ENCODE results near the gene LILRB3.
"Not testable (repeated sequence)": the region's sequence is repeated elsewhere in the genome, so short reads cannot be mapped to it uniquely, and the experiment has no call there.

Gene LILRB3

DNA sequence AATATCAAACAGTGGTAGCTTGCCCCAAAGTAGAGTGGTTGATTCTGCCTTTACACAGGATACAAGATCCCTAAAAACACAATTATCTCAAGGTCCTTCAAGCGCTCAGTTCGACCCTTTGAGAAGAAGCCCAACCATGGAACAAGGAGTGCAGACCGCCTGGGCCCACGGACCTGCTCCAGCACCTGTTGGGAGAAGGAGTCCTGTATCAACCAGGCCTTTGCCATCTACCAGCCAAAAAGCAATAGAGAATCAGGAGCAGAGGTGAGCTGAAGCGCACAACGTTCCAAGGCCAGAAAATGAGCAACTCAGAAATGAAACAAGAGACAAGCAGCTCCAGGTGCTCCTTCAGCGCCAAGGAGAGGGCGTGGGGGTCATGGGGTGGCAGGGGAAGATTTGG lies 6.3 kb upstream of the LILRB3 start:
- Histone ChIP-seq H3K9ac (ENCODE audit: low read depth, low read length) (no peak overlapping the region), H3K4me1 (ENCODE audit: insufficient read depth, low read length) (peaks cover 6% of the 10 kb centered on the region), H3K9me3 (ENCODE audit: control insufficient read depth, insufficient read depth, low read length) (0 out of 2 replicates have a peak, but pooled peaks cover 5% of the 10 kb centered on the region), H3K36me3 (ENCODE audit: insufficient read depth, low read length) (no peaks in the 10 kb centered on the region)

DNA sequence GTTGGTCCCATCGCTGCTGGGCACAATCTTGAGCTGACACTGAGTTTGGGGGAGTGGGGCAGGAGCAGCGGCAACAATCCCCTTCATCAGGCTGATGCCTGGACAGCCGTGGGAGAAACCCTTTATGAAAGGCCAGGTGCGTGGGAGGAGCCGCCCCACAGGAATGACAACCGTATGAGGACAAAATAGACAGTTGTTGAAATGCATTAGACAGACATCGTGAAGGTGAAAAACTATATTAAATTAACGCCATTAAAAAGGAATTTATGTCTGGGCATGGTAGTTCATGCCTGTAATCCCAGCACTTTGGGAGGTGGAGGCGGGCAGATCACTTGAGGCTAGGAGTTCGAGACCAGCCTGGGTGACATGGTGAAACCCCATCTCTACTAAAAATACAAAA lies 1.8 kb upstream of the LILRB3 start:
- H3K9me3 ChIP-seq (ENCODE audit: control insufficient read depth, insufficient read depth, low read length); H3K4me1 ChIP-seq (ENCODE audit: insufficient read depth, low read length); H3K36me3 ChIP-seq (ENCODE audit: insufficient read depth, low read length); H3K9ac ChIP-seq (ENCODE audit: low read depth, low read length): not testable (repeated sequence)

DNA sequence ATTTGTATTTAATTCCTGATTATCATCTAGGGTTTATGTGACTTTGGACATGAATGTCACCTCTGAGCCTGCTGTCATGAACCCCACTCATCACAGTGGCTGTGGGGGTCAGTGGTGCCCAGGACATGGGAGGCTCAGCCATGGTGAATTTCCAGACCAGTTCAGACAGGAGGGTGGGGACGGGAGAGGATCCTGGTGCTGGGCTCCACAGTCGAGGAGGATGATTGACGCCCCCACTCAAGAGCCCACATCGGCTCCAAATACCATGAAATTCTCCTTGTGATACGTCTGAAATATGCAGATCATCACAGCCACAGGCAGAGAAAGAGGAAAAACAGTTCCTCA lies 1.1 kb upstream of the LILRB3 start:
- not testable (repeated sequence) for H3K9ac ChIP-seq (ENCODE audit: low read depth, low read length); H3K4me1 ChIP-seq (ENCODE audit: insufficient read depth, low read length); H3K9me3 ChIP-seq (ENCODE audit: control insufficient read depth, insufficient read depth, low read length); H3K36me3 ChIP-seq (ENCODE audit: insufficient read depth, low read length)

- H3K9ac ChIP-seq (ENCODE audit: low read depth, low read length); H3K4me1 ChIP-seq (ENCODE audit: insufficient read depth, low read length); H3K9me3 ChIP-seq (ENCODE audit: control insufficient read depth, insufficient read depth, low read length); H3K36me3 ChIP-seq (ENCODE audit: insufficient read depth, low read length): not testable (repeated sequence)
Observed at GRCh38 chr19:54223277-54223936, 600 bp upstream of the LILRB3 start.

GRCh38 chr19:54221947-54222346 lies 860 bp downstream of the LILRB3 start:
- not testable (repeated sequence) for H3K9me3 ChIP-seq (ENCODE audit: control insufficient read depth, insufficient read depth, low read length); H3K4me1 ChIP-seq (ENCODE audit: insufficient read depth, low read length); H3K36me3 ChIP-seq (ENCODE audit: insufficient read depth, low read length); H3K9ac ChIP-seq (ENCODE audit: low read depth, low read length)

DNA sequence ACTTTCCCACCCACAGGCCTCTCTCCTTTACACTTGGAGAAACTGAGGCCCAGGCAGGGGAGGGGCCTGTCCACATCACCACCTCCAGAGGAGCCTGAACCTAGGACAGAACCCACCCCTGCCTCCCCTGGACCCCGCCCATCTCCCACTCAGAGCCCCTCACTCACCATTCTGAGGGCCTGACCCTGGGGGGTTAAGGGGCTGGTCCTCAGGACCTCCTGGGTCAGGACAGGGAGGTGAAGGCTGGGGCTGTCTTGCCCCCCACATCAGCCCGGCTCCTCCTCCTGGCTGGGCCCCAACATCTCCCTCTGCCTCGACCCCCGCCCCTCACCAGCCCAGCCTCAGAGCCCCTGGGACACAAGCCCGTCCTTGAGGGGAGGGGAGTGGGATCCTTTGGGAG lies 3.1 kb downstream of the LILRB3 start:
- H3K4me1 ChIP-seq (ENCODE audit: insufficient read depth, low read length); H3K9me3 ChIP-seq (ENCODE audit: control insufficient read depth, insufficient read depth, low read length); H3K36me3 ChIP-seq (ENCODE audit: insufficient read depth, low read length); H3K9ac ChIP-seq (ENCODE audit: low read depth, low read length): not testable (repeated sequence)

DNA sequence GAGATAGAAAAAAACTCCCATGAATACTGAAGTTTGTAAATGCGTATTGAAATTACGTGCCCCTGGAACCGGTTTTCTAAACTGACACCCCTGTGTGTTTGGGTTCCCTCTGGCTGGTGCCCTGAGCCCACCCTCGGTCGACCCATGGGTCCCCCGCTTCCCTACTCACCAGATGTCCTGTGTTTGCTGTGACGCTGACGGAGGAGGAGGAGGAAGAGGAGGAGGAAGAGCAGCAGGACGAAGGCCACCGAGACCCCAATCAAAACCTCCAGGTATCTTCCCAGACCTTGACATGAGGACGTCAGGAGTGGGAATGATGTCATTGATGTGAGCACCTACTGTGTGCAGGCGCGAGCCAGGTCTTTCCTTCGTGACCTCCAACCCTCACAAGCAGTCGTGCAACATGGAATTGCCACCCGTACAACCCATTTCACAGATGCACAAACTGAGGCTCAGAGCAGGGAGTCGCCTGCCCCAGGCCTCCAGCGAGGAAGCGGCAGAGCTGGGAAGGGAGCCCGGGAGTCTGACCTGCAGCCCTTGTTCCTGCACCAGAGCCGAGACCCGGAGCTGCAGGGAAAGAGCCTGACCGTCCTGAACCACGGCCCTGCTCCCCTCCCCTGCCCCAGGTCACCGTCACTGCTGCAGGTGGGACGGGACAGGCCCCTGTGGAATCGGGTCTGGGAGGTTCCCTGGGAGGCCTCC lies 3.7 kb downstream of the LILRB3 start:
- no peaks in the 10 kb centered on the region for H3K36me3 ChIP-seq (ENCODE audit: insufficient read depth, low read length)
- no peaks in the 10 kb centered on the region for H3K9me3 ChIP-seq (ENCODE audit: control insufficient read depth, insufficient read depth, low read length)
- H3K9ac ChIP-seq (ENCODE audit: low read depth, low read length) = no peak overlapping the region
- H3K4me1 ChIP-seq (ENCODE audit: insufficient read depth, low read length) = no peaks in the 10 kb centered on the region; the same call in 1 of the 2 replicates

GRCh38 chr19:54218259-54218658 lies 4.5 kb downstream of the LILRB3 start:
- Histone ChIP-seq H3K36me3 (ENCODE audit: insufficient read depth, low read length) (no peaks in the 10 kb centered on the region), H3K9me3 (ENCODE audit: control insufficient read depth, insufficient read depth, low read length) (no peaks in the 10 kb centered on the region)

DNA sequence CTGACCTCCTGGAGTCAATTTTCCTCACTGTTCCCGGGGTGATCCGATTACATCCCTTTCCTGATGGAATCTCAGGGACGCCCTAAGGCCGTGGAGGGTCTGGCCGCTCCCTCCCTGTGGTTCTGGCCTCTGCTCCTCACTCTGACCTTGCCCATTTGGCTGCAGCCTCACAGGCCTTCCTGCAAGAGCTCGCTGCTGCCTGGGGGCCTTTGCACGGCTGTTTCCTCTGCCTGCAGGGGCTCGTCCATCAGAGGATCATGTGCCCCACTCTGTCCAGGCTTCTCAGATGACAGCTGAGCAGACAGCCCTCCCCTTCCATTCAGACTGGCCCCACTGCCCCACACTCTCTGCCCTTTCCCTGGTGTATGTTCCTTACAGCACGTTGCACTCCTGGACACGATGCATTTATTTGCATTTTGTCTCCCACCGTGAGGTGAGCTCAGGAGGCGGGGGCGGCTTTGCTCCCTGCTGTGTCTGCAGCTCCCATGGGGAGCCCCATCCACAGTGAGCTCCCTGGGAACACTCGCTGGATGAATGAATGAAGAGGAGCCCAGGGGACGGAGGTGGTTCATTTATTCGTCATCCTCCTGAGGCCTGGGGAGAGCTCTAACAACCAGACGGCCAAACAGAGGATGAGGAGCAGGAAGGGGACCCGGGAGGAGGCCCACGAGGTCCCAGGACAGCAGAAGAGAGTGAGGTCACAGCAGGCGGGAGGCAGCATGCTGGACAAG lies 5.1 kb downstream of the LILRB3 start:
- H3K9ac ChIP-seq (ENCODE audit: low read depth, low read length); H3K9me3 ChIP-seq (ENCODE audit: control insufficient read depth, insufficient read depth, low read length); H3K36me3 ChIP-seq (ENCODE audit: insufficient read depth, low read length); H3K4me1 ChIP-seq (ENCODE audit: insufficient read depth, low read length): not testable (repeated sequence)

More at GRCh38 chr19:54218259-54218658, 4.5 kb downstream of the LILRB3 start:
- H3K4me1 ChIP-seq (ENCODE audit: insufficient read depth, low read length) = no peaks in the 10 kb centered on the region; the same call in 1 of the 2 replicates
- no peak overlapping the region for H3K9ac ChIP-seq (ENCODE audit: low read depth, low read length)

GRCh38 chr19:54216869-54217268 lies 5.9 kb downstream of the LILRB3 start:
- no peaks in the 10 kb centered on the region; the same call in 1 of the 2 replicates for H3K4me1 ChIP-seq (ENCODE audit: insufficient read depth, low read length)
- H3K9me3 ChIP-seq (ENCODE audit: control insufficient read depth, insufficient read depth, low read length) = no peaks in the 10 kb centered on the region
- H3K9ac ChIP-seq (ENCODE audit: low read depth, low read length) = no peak overlapping the region
- H3K36me3 ChIP-seq (ENCODE audit: insufficient read depth, low read length) = no peaks in the 10 kb centered on the region

GRCh38 chr19:54214734-54215133 lies 8.1 kb downstream of the LILRB3 start:
- H3K4me1 ChIP-seq (ENCODE audit: insufficient read depth, low read length); H3K9ac ChIP-seq (ENCODE audit: low read depth, low read length); H3K9me3 ChIP-seq (ENCODE audit: control insufficient read depth, insufficient read depth, low read length); H3K36me3 ChIP-seq (ENCODE audit: insufficient read depth, low read length): not testable (repeated sequence)

GRCh38 chr19:54214217-54214616 lies 8.6 kb downstream of the LILRB3 start:
- not testable (repeated sequence) for H3K4me1 ChIP-seq (ENCODE audit: insufficient read depth, low read length); H3K36me3 ChIP-seq (ENCODE audit: insufficient read depth, low read length); H3K9ac ChIP-seq (ENCODE audit: low read depth, low read length); H3K9me3 ChIP-seq (ENCODE audit: control insufficient read depth, insufficient read depth, low read length)

GRCh38 chr19:54211235-54211634 lies 11.6 kb downstream of the LILRB3 start:
- no peaks in the 10 kb centered on the region; the same call in none of the 2 replicates for H3K4me1 ChIP-seq (ENCODE audit: insufficient read depth, low read length)
- H3K36me3 ChIP-seq (ENCODE audit: insufficient read depth, low read length) = peaks cover 14% of the 10 kb centered on the region
- no peaks in the 10 kb centered on the region for H3K9me3 ChIP-seq (ENCODE audit: control insufficient read depth, insufficient read depth, low read length)
- no peak overlapping the region for H3K9ac ChIP-seq (ENCODE audit: low read depth, low read length)

- H3K4me1 ChIP-seq (ENCODE audit: insufficient read depth, low read length) = no peaks in the 10 kb centered on the region; the same call in none of the 2 replicates
- no peaks in the 10 kb centered on the region for H3K9me3 ChIP-seq (ENCODE audit: control insufficient read depth, insufficient read depth, low read length)
- H3K36me3 ChIP-seq (ENCODE audit: insufficient read depth, low read length) = peaks cover 22% of the 10 kb centered on the region
- no peak overlapping the region for H3K9ac ChIP-seq (ENCODE audit: low read depth, low read length)
Observed at GRCh38 chr19:54209811-54210494, 12.9 kb downstream of the LILRB3 start.
